H1 (cell line): ENCODE results near the gene KCNC1. TPM values are rescaled to one million over a fixed set of nuclear protein-coding genes. Genes with fewer than 3 reads are reported as not detected.

Experiments used
- CTCF ChIA-PET: fragments of 300-600 bp; sonication (Branson Sonifier 250); formaldehyde crosslinking; loops from one replicate; lab custom pipeline; 2021; ENCODE audit not compliant: partially characterized antibody; lab: Charles Lee
- POLR2A ChIA-PET: fragments of 300-600 bp; sonication (Branson Sonifier 250); formaldehyde crosslinking; loops from one replicate; lab custom pipeline; 2021; ENCODE audit warnings: inconsistent platforms; ENCODE audit not compliant: partially characterized antibody; lab: Charles Lee
- DNase-seq, 2 experiments: peaks; one replicate each; pipeline versions ENCODE4 v3.0.0 to v3.0.0-alpha.2; 2010 to 2022; ENCODE audit warnings: low spot score in 2 of 2, low read depth in 1 of 2, mixed read lengths in 1 of 2
- FAIRE-seq: peaks from 2 replicates; lab custom pipeline; 2011; peaks lifted over from hg19 to GRCh38; lab: Jason Lieb, UNC
- H2AFZ ChIP-seq: 2 replicates; pipeline ENCODE4 v1.8.1; 2012; ENCODE audit warnings: low read length, inconsistent platforms
- H2AK5ac ChIP-seq: 2 replicates; pipeline ENCODE4 v1.6.1; 2013; ENCODE audit warnings: low read depth, low read length
- H2BK120ac ChIP-seq: replicated peaks from 2 replicates; pipeline ENCODE3; 2013; ENCODE audit warnings: low read depth, low read length, inconsistent platforms
- H2BK12ac ChIP-seq: 2 replicates; pipeline ENCODE4 v1.6.1; 2013; ENCODE audit warnings: low read depth, low read length
- H2BK15ac ChIP-seq: 2 replicates; pipeline ENCODE4 v1.6.1; 2013; ENCODE audit warnings: low read length
- H2BK20ac ChIP-seq: 2 replicates; pipeline ENCODE4 v1.6.1; 2013; ENCODE audit warnings: low read length
- H2BK5ac ChIP-seq: 2 replicates; pipeline ENCODE4 v1.6.1; 2013; ENCODE audit warnings: low read depth, low read length
- H3K14ac ChIP-seq: 2 replicates; pipeline ENCODE4 v1.6.1; 2013; ENCODE audit warnings: inconsistent platforms; ENCODE audit not compliant: insufficient read length
- H3K18ac ChIP-seq: 2 replicates; pipeline ENCODE4 v1.6.1; 2013; ENCODE audit warnings: low read length; ENCODE audit errors: extremely low read depth
- H3K23ac ChIP-seq: 2 replicates; pipeline ENCODE4 v1.6.1; 2013; ENCODE audit warnings: inconsistent platforms; ENCODE audit not compliant: insufficient read length
- H3K23me2 ChIP-seq: 2 replicates; pipeline ENCODE4 v1.6.1; 2013; ENCODE audit warnings: low read depth, low read length
- H3K27ac ChIP-seq: 2 replicates; pipeline ENCODE4 v1.6.1; 2011; ENCODE audit warnings: low read depth, low read length, inconsistent platforms
- H3K27me3 ChIP-seq, 4 experiments: replicated peaks in 1 of 4; 1 replicate in 1 of 4; 2 replicates in 3 of 4; pipeline versions ENCODE4 v1.6.1 to v1.8.1; 2011 to 2013; ENCODE audit warnings: low read length in 3 of 4, mild to moderate bottlenecking in 3 of 4, inconsistent platforms in 2 of 4, mixed read lengths in 2 of 4, moderate library complexity in 1 of 4; ENCODE audit not compliant: control insufficient read depth in 3 of 4, insufficient read depth in 3 of 4; ENCODE audit errors: extremely low read depth in 1 of 4
- H3K36me3 ChIP-seq, 4 experiments: 2 replicates each; pipeline versions ENCODE4 v1.6.1 to v1.8.1; 2011 to 2013; ENCODE audit warnings: mild to moderate bottlenecking in 4 of 4, low read length in 3 of 4, moderate library complexity in 2 of 4, control low read depth in 1 of 4, inconsistent platforms in 1 of 4; ENCODE audit not compliant: insufficient read depth in 4 of 4, control insufficient read depth in 2 of 4
- H3K4ac ChIP-seq: replicated peaks from 2 replicates; pipeline ENCODE3; 2013; ENCODE audit warnings: low read length, low read depth, mixed read lengths, inconsistent platforms; ENCODE audit not compliant: insufficient read length
- H3K4me1 ChIP-seq, 4 experiments: replicated peaks in 1 of 4; 1 replicate in 1 of 4; 2 replicates in 3 of 4; pipeline versions ENCODE4 v1.6.1 to v1.8.1; 2011 to 2013; ENCODE audit warnings: low read length in 3 of 4, inconsistent platforms in 2 of 4, mixed read lengths in 1 of 4; ENCODE audit not compliant: insufficient read depth in 4 of 4, control insufficient read depth in 3 of 4
- H3K4me2 ChIP-seq, 2 experiments: 2 replicates each; pipeline versions ENCODE4 v1.6.1 to v1.8.1; 2011 to 2013; ENCODE audit warnings: low read depth in 2 of 2, low read length in 2 of 2, control low read depth in 1 of 2, inconsistent platforms in 1 of 2, mild to moderate bottlenecking in 1 of 2; ENCODE audit not compliant: insufficient read depth in 1 of 2
- H3K4me3 ChIP-seq, 4 experiments: fragments of 200-600, 300-600 bp in 1 of 4; sonication (generic), shearing (Covaris generic), sonication (Bioruptor Twin) in 1 of 4; 2 replicates each; pipeline versions ENCODE4 v1.5.1 to v1.8.1; 2011 to 2016; ENCODE audit warnings: low read length in 4 of 4, low read depth in 3 of 4, control low read depth in 2 of 4, inconsistent platforms in 2 of 4, mild to moderate bottlenecking in 2 of 4, mixed read lengths in 1 of 4, moderate library complexity in 1 of 4; ENCODE audit not compliant: insufficient read depth in 2 of 4; ENCODE audit errors: extremely low read depth in 1 of 4
- H3K56ac ChIP-seq: replicated peaks from 2 replicates; pipeline ENCODE3; 2013; ENCODE audit warnings: low read depth, mild to moderate bottlenecking, mixed read lengths, low read length, inconsistent platforms; ENCODE audit not compliant: insufficient read length
- H3K79me1 ChIP-seq: 2 replicates; pipeline ENCODE4 v1.6.1; 2013; ENCODE audit warnings: low read depth, low read length, control low read depth
- H3K79me2 ChIP-seq, 2 experiments: 2 replicates each; pipeline versions ENCODE4 v1.6.1 to v1.8.1; 2012 to 2013; ENCODE audit warnings: low read length in 2 of 2, mild to moderate bottlenecking in 2 of 2, inconsistent platforms in 1 of 2; ENCODE audit not compliant: insufficient read depth in 2 of 2, control insufficient read depth in 1 of 2
- H3K9ac ChIP-seq, 4 experiments: replicated peaks in 1 of 4; 1 replicate in 1 of 4; 2 replicates in 3 of 4; pipeline versions ENCODE4 v1.6.1 to v1.8.1; 2011 to 2013; ENCODE audit warnings: low read depth in 3 of 4, low read length in 3 of 4, control low read depth in 2 of 4, mild to moderate bottlenecking in 2 of 4, moderate library complexity in 2 of 4, inconsistent platforms in 1 of 4; ENCODE audit errors: extremely low read depth in 1 of 4
- H3K9me3 ChIP-seq, 2 experiments: 2 replicates each; pipeline versions ENCODE4 v1.6.1 to v1.8.1; 2012 to 2013; ENCODE audit warnings: mild to moderate bottlenecking in 2 of 2, moderate library complexity in 2 of 2, control low read depth in 1 of 2, inconsistent platforms in 1 of 2, low read depth in 1 of 2, low read length in 1 of 2, mixed read lengths in 1 of 2; ENCODE audit not compliant: insufficient read depth in 2 of 2
- H4K20me1 ChIP-seq, 2 experiments: replicated peaks in 1 of 2; 2 replicates each; pipeline versions ENCODE3 to v1.8.1; 2011 to 2013; ENCODE audit warnings: inconsistent platforms in 2 of 2, low read length in 2 of 2, mild to moderate bottlenecking in 1 of 2; ENCODE audit not compliant: insufficient read depth in 2 of 2, control insufficient read depth in 1 of 2
- H4K5ac ChIP-seq: 2 replicates; pipeline ENCODE4 v1.6.1; 2013; ENCODE audit warnings: low read length, low read depth, mixed read lengths, inconsistent platforms; ENCODE audit not compliant: insufficient read length
- H4K8ac ChIP-seq: 2 replicates; pipeline ENCODE4 v1.8.0; 2013; ENCODE audit warnings: mild to moderate bottlenecking, moderate library complexity, low read length, inconsistent platforms; ENCODE audit not compliant: insufficient read depth; ENCODE audit errors: extremely low read depth
- H4K91ac ChIP-seq: replicated peaks from 2 replicates; pipeline ENCODE3; 2013; ENCODE audit warnings: low read length, mixed read lengths, inconsistent platforms; ENCODE audit not compliant: insufficient read length
- CBX8 ChIP-seq: fragments of 300-800, 300-1000 bp; sonication (generic); IDR thresholded peaks from 2 replicates; pipeline ENCODE4 v1.7.1; 2016; ENCODE audit warnings: low read depth, low read length, borderline replicate concordance
- WGBS, 2 experiments: shearing (Covaris generic) in 1 of 2; methylation state at CpG; one replicate each; pipeline versions ENCODE4 v1.1.6 to v1.1.7; 2013 to 2015; ENCODE audit warnings: low lambda C conversion rate in 2 of 2, mixed read lengths in 2 of 2, inconsistent platforms in 1 of 2, low coverage in 1 of 2, missing lambda C conversion rate in 1 of 2; ENCODE audit not compliant: insufficient replicate concordance in 2 of 2, insufficient coverage in 1 of 2, insufficient read length in 1 of 2; ENCODE audit errors: extremely low coverage in 1 of 2, missing lambda C conversion rate in 1 of 2; 5-methylcytosine and 5-hydroxymethylcytosine counted together
- polyA plus RNA-seq, 7 experiments: library from polyadenylated mRNA; depleted of rRNA in 3 of 7; stranded (reverse) in 5 of 7; unstranded in 2 of 7; fragments of >200 nt in 5 of 7; fragments of 200-250 nt in 2 of 7; gene quantifications; 1 replicate in 5 of 7; 2 replicates in 1 of 7; 4 replicates in 1 of 7; pipeline versions ENCODE4 v1.2.1 to v1.2.3, GENCODE V29; 2011 to 2013; ENCODE audit warnings: missing spikeins in 2 of 7, mixed read lengths in 2 of 7
- total RNA-seq: library from RNA; stranded (reverse); fragmentation: NEBNext Ultra II Directional; extraction: Animal tissue kit (Norgen Biotek cat#: 25700); gene quantifications from 2 replicates; pipeline ENCODE4 v1.2.1, GENCODE V29; 2021

KCNC1 gene
- total and polyA plus RNA-seq, 2 of the 8 experiments (the other 6 are each of a cell fraction or from before 2014, with no cell fraction given): 0.11 to 0.26 TPM

DNA sequence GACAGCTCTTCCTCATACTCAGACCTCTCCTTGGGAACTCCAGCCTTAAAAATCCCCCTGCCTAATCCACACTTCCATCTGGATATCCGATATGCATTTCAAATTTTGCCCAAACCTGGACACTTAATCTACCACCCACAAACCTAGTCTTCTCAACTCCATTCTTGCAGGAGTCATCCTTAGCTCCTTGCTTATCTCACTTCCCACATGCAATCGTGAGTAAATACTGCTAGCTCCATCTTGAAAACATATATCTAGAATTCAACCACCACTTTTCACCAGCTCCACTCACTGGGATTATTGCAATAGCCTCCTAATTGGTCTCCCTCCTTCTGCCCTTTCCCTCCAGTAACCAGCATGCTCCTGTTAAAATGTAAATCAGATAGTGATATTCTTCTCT, 17.8 kb upstream of the KCNC1 start:
- ChIA-PET POLR2A (no interaction called here), CTCF (interaction anchor here (0.7 to 15.7 kb wide), 4 partner anchors 20 to 116 kb away, joined by 3 to 290 read pairs (median 50); partner anchors contain the start of gene KCNC1)
- no peak overlapping the region; a peak in 2 of 8 replicates for H3K4me3 ChIP-seq
- no peak overlapping the region for H2BK5ac ChIP-seq
- H3K27me3 ChIP-seq: peaks cover 50 to 71% (median 63%) of the 10 kb centered on the region in 4 experiments
- no peak overlapping the region for H3K18ac ChIP-seq
- no peak overlapping the region for H2BK20ac ChIP-seq
- H2AK5ac ChIP-seq: no peak overlapping the region
- no peak overlapping the region for H2BK12ac ChIP-seq
- H3K4ac ChIP-seq: no peak overlapping the region
- no peak overlapping the region for H2BK15ac ChIP-seq
- H3K23me2 ChIP-seq: peaks cover 8% of the 10 kb centered on the region
- DNase-seq (no peak), FAIRE-seq (no peak)
- H3K9me3 ChIP-seq: peaks cover 0 to 5% of the 10 kb centered on the region in 2 experiments; a peak in 1 of 4 replicates
- H3K9ac ChIP-seq: no peak overlapping the region
- H2AFZ ChIP-seq: no peak overlapping the region
- no peak overlapping the region for H4K5ac ChIP-seq
- H3K36me3 ChIP-seq: no peaks in the 10 kb centered on the region; a peak in 1 of 8 replicates
- no peak overlapping the region for H3K14ac ChIP-seq
- no peak overlapping the region for H4K8ac ChIP-seq
- 82% methylated on average over 2 of the region's 2 CpGs; no CpG with 5 or more reads in 1 of the 2 experiments for WGBS, 2 experiments
- H3K79me1 ChIP-seq: no peaks in the 10 kb centered on the region
- no peak overlapping the region for H3K56ac ChIP-seq
- no peak for TF ChIP-seq CBX8
- no peak overlapping the region for H3K23ac ChIP-seq
- H4K20me1 ChIP-seq: peaks cover 0 to 7% of the 10 kb centered on the region in 2 experiments
- no peaks in the 10 kb centered on the region for H3K79me2 ChIP-seq
- H3K4me2 ChIP-seq: no peak overlapping the region
- H3K27ac ChIP-seq: no peak overlapping the region
- H4K91ac ChIP-seq: no peak overlapping the region
- H2BK120ac ChIP-seq: no peak overlapping the region
- H3K4me1 ChIP-seq: peaks cover 0 to 28% (median 15%) of the 10 kb centered on the region in 4 experiments; a peak in 6 of 7 replicates
